Ovary (tissue), 9 donors: ENCODE measurements around the gene PCDHB8. TPM values are rescaled to one million over a fixed set of nuclear protein-coding genes. Genes with fewer than 3 reads are reported as not detected.
"Not testable (repeated sequence)": the region's sequence is repeated elsewhere in the genome, so short reads cannot be mapped to it uniquely, and the experiment has no call there.

Experiments used
- DNase-seq, 5 donors: peaks; one replicate each; pipeline ENCODE4 v3.0.0-alpha.2; 2019 to 2020
- H3K27ac ChIP-seq, 2 donors: fragments of 200-600 bp; one replicate each; pipeline versions ENCODE4 v1.5.1 to v1.8.0; 2019 to 2022
- H3K27me3 ChIP-seq: fragments of 200-600 bp; one replicate; pipeline ENCODE4 v1.8.0; 2022
- H3K36me3 ChIP-seq: fragments of 200-600 bp; sonication (generic); one replicate; pipeline ENCODE4 v1.5.1; 2019
- H3K4me1 ChIP-seq: one replicate; pipeline ENCODE4 v1.8.1; 2013; ENCODE audit warnings: mild to moderate bottlenecking, moderate library complexity; ENCODE audit not compliant: insufficient read depth
- H3K4me3 ChIP-seq: fragments of 200-600 bp; sonication (generic); one replicate; pipeline ENCODE4 v1.5.1; 2017
- H3K9me3 ChIP-seq, 2 donors: fragments of 200-600 bp in 1 of 2; sonication (generic) in 1 of 2; one replicate each; pipeline versions ENCODE4 v1.5.1 to v1.8.1; 2013 to 2019; ENCODE audit warnings: mild to moderate bottlenecking in 1 of 2, moderate library complexity in 1 of 2
- CTCF ChIP-seq, 3 donors: fragments of 450-650 bp in 2 of 3; fragments of 200-600 bp in 1 of 3; IDR thresholded peaks; one replicate each; pipeline versions ENCODE4 v1.5.1 to v1.8.0; 2016 to 2022; ENCODE audit warnings: antibody characterized with exemption in 3 of 3, mild to moderate bottlenecking in 1 of 3
- EP300 ChIP-seq: sonication (generic); formaldehyde crosslinking; IDR thresholded peaks from one replicate; pipeline ENCODE4 v1.6.1; 2017; ENCODE audit warnings: antibody characterized with exemption
- POLR2A ChIP-seq: fragments of 450-650 bp; IDR thresholded peaks from one replicate; pipeline ENCODE4 v1.6.1; 2017; ENCODE audit warnings: antibody characterized with exemption, mild to moderate bottlenecking, moderate library complexity
- WGBS, 3 donors: extraction: QIAGEN DNeasy Blood & Tissue Kit in 1 of 3; methylation state at CpG; one replicate each; pipeline versions ENCODE4 v1.1.5 to v1.1.7; 2013 to 2017; 5-methylcytosine and 5-hydroxymethylcytosine counted together
- intact Hi-C, 4 donors: fragments of 100-400 bp; cut with DNase I; formaldehyde crosslinking; loops; one replicate each; pipeline versions ENCODE4 v1.11.0 to v1.15.1; 2022 to 2023
- polyA plus RNA-seq, 2 donors: library from polyadenylated mRNA; stranded (reverse); fragments of 200-250 nt in 1 of 2; fragments of 350-450 nt in 1 of 2; fragmentation: Illumina TruSeq in 1 of 2; extraction: RNeasy Lipid Tissue Mini Kit (QIAGEN cat#74804) in 1 of 2; gene quantifications; one replicate each; pipeline ENCODE4 v1.2.3, GENCODE V29; 2013 to 2014
- total RNA-seq, 7 donors: library from RNA; depleted of rRNA in 2 of 7; stranded (reverse); fragments of >200 nt in 2 of 7; fragmentation: NEBNext Ultra II Directional in 3 of 7; extraction: Animal tissue kit (Norgen Biotek cat#: 25700) in 3 of 7; gene quantifications; one replicate each; pipeline versions ENCODE4 v1.1.0 to v1.2.4, GENCODE V29; 2016 to 2023
- donor health status: DM: no; HTN: no; CAD: no; lungs with moderate emphysema.
- donor health status: DM: no; HTN: no; CAD: no.
- donor health status: Bipolar disorder and iron deficiency.
- donor health status: DM: yes; HTN: yes; CAD: no.
- donor health status: DM: no; HTN: no; CAD: no.
- donor health status: DM: yes; HTN: yes; CAD: no.

PCDHB8 gene
- total and polyA plus RNA-seq, 9 donors = 0.42 to 5.8 (median 2.1) TPM

DNA sequence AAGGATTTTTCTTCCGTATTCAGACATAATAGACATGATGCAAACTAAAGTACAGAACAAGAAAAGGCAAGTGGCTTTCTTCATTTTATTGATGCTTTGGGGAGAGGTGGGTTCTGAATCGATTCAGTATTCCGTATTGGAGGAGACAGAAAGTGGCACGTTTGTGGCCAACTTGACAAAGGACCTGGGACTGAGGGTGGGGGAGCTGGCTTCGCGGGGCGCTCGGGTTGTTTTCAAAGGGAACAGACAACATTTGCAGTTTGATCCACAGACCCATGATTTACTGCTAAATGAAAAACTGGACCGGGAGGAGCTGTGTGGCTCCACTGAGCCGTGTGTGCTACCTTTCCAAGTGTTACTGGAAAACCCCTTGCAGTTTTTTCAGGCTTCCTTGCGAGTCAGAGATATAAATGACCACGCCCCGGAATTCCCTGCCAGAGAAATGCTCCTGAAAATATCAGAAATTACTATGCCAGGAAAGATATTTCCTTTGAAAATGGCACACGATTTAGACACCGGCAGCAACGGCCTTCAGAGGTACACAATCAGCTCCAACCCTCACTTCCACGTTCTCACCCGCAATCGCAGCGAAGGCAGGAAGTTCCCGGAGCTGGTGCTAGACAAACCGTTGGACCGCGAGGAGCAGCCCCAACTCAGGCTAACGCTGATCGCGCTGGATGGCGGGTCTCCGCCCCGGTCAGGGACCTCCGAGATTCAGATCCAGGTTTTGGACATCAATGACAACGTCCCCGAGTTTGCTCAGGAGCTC lies 27.2 kb upstream of the PCDHB8 start:
- no peaks in the 10 kb centered on the region for H3K4me1 ChIP-seq
- H3K9me3 ChIP-seq = peaks cover 2 to 25% of the 10 kb centered on the region in 2 donors
- TF ChIP-seq EP300 (no peak), POLR2A (no peak), CTCF (IDR thresholded peaks at IDR 0.05) (no peak)
- H3K27ac ChIP-seq = no peak overlapping the region
- H3K36me3 ChIP-seq = no peaks in the 10 kb centered on the region
- no peaks in the 10 kb centered on the region for H3K27me3 ChIP-seq
- 35 to 50% (median 41%) methylated on average over 33 of the region's 33 CpGs for WGBS, 3 donors
- intact Hi-C loops = no loop called here
- DNase-seq = no peak
- H3K4me3 ChIP-seq = no peak overlapping the region

- no peaks in the 10 kb centered on the region for H3K27me3 ChIP-seq
- no peaks in the 10 kb centered on the region for H3K36me3 ChIP-seq
- no peak overlapping the region for H3K27ac ChIP-seq
- no peak overlapping the region for H3K4me3 ChIP-seq
- WGBS, 3 donors = 29 to 40% (median 33%) methylated on average over 13 of the region's 13 CpGs
- peaks cover 2 to 29% of the 10 kb centered on the region in 2 donors for H3K9me3 ChIP-seq
- DNase-seq = no peak
- intact Hi-C loops = no loop called here
- no peak for TF ChIP-seq POLR2A
- TF ChIP-seq EP300 = no peak
- TF ChIP-seq CTCF (IDR thresholded peaks at IDR 0.05) = no peak
- no peaks in the 10 kb centered on the region for H3K4me1 ChIP-seq
Observed at GRCh38 chr5:141150993-141151325, 26.6 kb upstream of the PCDHB8 start.

DNA sequence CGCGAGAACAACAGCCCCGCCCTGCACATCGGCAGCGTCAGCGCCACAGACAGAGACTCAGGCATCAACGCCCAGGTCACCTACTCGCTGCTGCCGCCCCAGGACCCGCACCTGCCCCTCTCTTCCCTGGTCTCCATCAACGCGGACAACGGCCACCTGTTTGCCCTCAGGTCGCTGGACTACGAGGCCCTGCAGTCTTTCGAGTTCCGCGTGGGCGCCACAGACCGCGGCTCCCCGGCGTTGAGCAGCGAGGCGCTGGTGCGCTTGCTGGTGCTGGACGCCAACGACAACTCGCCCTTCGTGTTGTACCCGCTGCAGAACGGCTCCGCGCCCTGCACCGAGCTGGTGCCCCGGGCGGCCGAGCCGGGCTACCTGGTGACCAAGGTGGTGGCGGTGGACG lies 26.0 kb upstream of the PCDHB8 start:
- WGBS, 3 donors = 29 to 36% (median 31%) methylated on average over 20 to 39 of the region's 41 CpGs
- H3K27ac ChIP-seq, DNase-seq, intact Hi-C loops, H3K4me3 ChIP-seq, H3K27me3 ChIP-seq, H3K4me1 ChIP-seq, H3K36me3 ChIP-seq: not testable (repeated sequence)
- H3K9me3 ChIP-seq = peaks cover 2 to 36% of the 10 kb centered on the region in 2 donors

GRCh38 chr5:141152096-141152495 lies 25.5 kb upstream of the PCDHB8 start:
- WGBS, 3 donors = 18 to 36% (median 26%) methylated on average over 36 of the region's 36 CpGs
- H3K27ac ChIP-seq, H3K36me3 ChIP-seq, H3K4me1 ChIP-seq, H3K4me3 ChIP-seq, intact Hi-C loops, DNase-seq, H3K27me3 ChIP-seq: not testable (repeated sequence)
- peaks cover 2 to 38% of the 10 kb centered on the region in 2 donors for H3K9me3 ChIP-seq

DNA sequence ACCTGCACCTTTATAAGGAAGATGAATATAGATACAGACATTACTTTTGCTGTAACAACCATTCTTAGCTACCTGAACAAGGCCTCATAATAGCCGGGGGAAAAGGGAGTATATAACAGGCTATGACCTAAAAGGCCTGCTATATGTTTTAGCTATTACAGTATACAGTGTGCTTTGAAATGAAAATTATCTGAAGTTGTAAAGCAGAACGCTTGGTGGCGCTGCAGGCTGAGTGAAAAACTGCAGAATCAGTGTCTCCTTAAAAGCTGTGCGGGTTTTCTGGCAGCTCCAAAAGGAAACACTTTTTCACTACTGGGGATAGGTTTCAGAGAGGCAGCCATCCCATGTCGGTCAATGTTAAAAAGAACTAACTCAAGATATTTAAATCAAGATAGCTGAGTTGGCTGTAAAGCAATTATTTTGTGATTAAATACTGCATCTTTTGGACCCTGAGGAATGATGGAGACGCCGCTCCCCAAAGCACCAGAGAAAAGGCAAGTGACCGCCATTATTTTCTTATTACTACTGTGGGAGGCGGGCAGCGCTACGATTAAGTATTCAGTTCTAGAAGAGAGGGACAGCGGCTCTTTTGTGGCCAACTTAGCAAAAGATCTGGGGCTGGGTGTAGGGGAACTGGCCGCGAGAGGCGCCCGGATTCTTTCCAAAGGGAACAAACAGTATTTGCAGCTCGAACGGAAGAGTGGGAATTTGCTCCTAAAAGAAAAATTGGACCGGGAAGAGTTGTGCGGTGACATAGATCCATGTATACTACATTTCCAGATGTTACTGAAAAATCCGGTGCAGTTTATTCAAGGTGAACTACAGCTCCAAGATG lies 21.8 kb upstream of the PCDHB8 start:
- intact Hi-C loops = no loop called here
- Histone ChIP-seq H3K27ac (no peak overlapping the region), H3K36me3 (no peaks in the 10 kb centered on the region), H3K4me3 (no peak overlapping the region), H3K4me1 (no peaks in the 10 kb centered on the region), H3K9me3 (peaks cover 0 to 28% of the 10 kb centered on the region in 2 donors), H3K27me3 (no peaks in the 10 kb centered on the region)
- 22 to 42% (median 34%) methylated on average over 21 of the region's 21 CpGs for WGBS, 3 donors
- TF ChIP-seq CTCF (IDR thresholded peaks at IDR 0.05) = no peak
- TF ChIP-seq POLR2A = no peak
- no peak for TF ChIP-seq EP300
- no peak for DNase-seq

- H3K27me3 ChIP-seq, H3K4me1 ChIP-seq, H3K4me3 ChIP-seq, H3K27ac ChIP-seq, intact Hi-C loops, DNase-seq, H3K36me3 ChIP-seq: not testable (repeated sequence)
- peaks cover 0 to 17% of the 10 kb centered on the region in 2 donors for H3K9me3 ChIP-seq
- WGBS, 3 donors = 28 to 40% (median 31%) methylated on average over 24 to 38 of the region's 38 CpGs
Observed at GRCh38 chr5:141157356-141157755, 20.2 kb upstream of the PCDHB8 start.

GRCh38 chr5:141157901-141158300 lies 19.7 kb upstream of the PCDHB8 start:
- H3K4me1 ChIP-seq, H3K4me3 ChIP-seq, H3K27ac ChIP-seq, intact Hi-C loops, H3K27me3 ChIP-seq, H3K36me3 ChIP-seq, DNase-seq: not testable (repeated sequence)
- 23 to 45% (median 26%) methylated on average over 12 to 20 of the region's 28 CpGs for whole genome bisulfite sequencing, 3 donors
- peaks cover 0 to 16% of the 10 kb centered on the region in 2 donors for H3K9me3 ChIP-seq
